IMR-90 (cell line): Measurements from ENCODE around the gene PTGDR. TPM values are rescaled to one million over a fixed set of nuclear protein-coding genes. Genes with fewer than 3 reads are reported as not detected.
A peak's percentile ranks its signal among the peaks of the same experiment; 100 is the strongest.

Source experiments
- ATAC-seq: fragments of 200-7000 bp; cut with Tn5 transposase; 2 replicates; pipeline ENCODE4 v1.9.1; 2020; ENCODE audit warnings: low read depth, mild to moderate bottlenecking, moderate library complexity
- Bru-seq: library from RNA; stranded (reverse); fragments of 400-500 nt; gene quantifications from one replicate; lab custom pipeline; 2021; lab: Mats Ljungman, UMichigan
- BruChase-seq, 2 experiments: library from RNA; stranded (reverse); fragments of 400-500 nt; gene quantifications; one replicate each; lab custom pipeline; 2021; lab: Mats Ljungman, UMichigan
- BruUV-seq: library from RNA; stranded (reverse); fragments of 400-500 nt; replicated peaks from 2 replicates; lab custom pipeline; 2021; lab: Mats Ljungman, UMichigan
- CTCF ChIA-PET: fragments of 300-600 bp; formaldehyde crosslinking; extraction: SDS; loops from one replicate; lab custom pipeline; 2021; ENCODE audit warnings: antibody characterized with exemption; lab: Yijun Ruan, JAX
- POLR2A ChIA-PET: fragments of 300-600 bp; sonication (Branson Sonifier 250); formaldehyde crosslinking; loops from one replicate; lab custom pipeline; 2022; ENCODE audit warnings: antibody characterized with exemption; ENCODE audit not compliant: unreplicated experiment; lab: Charles Lee
- DNase-seq: peaks from one replicate; pipeline ENCODE4 v3.0.0; 2013
- H2AFZ ChIP-seq: replicated peaks from 2 replicates; pipeline ENCODE3; 2013; ENCODE audit warnings: low read length, mild to moderate bottlenecking; ENCODE audit not compliant: poor library complexity
- H2AK5ac ChIP-seq: 2 replicates; pipeline ENCODE4 v1.6.1; 2013; ENCODE audit warnings: low read depth, low read length, inconsistent platforms
- H2AK9ac ChIP-seq: replicated peaks from 2 replicates; pipeline ENCODE3; 2013; ENCODE audit warnings: mild to moderate bottlenecking, low read depth, low read length, moderate library complexity; ENCODE audit not compliant: poor library complexity
- H2BK120ac ChIP-seq: 2 replicates; pipeline ENCODE4 v1.6.1; 2013; ENCODE audit warnings: low read depth, low read length, inconsistent platforms
- H2BK15ac ChIP-seq: 3 replicates; pipeline ENCODE4 v1.6.1; 2013; ENCODE audit warnings: low read depth, low read length, inconsistent platforms
- H2BK20ac ChIP-seq: 2 replicates; pipeline ENCODE4 v1.6.1; 2013; ENCODE audit warnings: low read depth, mild to moderate bottlenecking, inconsistent platforms, low read length, moderate library complexity
- H2BK5ac ChIP-seq: 2 replicates; pipeline ENCODE4 v1.6.1; 2013; ENCODE audit warnings: mild to moderate bottlenecking, low read depth, low read length, inconsistent platforms; ENCODE audit not compliant: poor library complexity, severe bottlenecking
- H3K14ac ChIP-seq: replicated peaks from 2 replicates; pipeline ENCODE4 v1.6.1; 2013; ENCODE audit warnings: low read depth, low read length, inconsistent platforms
- H3K18ac ChIP-seq: 2 replicates; pipeline ENCODE4 v1.6.1; 2013; ENCODE audit warnings: low read depth, low read length, control low read depth
- H3K23ac ChIP-seq: 2 replicates; pipeline ENCODE4 v1.6.1; 2013; ENCODE audit warnings: low read depth, low read length, inconsistent platforms
- H3K27ac ChIP-seq: 2 replicates; pipeline ENCODE4 v1.5.1; 2013; ENCODE audit warnings: mild to moderate bottlenecking, control low read depth, low read length; ENCODE audit not compliant: insufficient read depth
- H3K27me3 ChIP-seq: 2 replicates; pipeline ENCODE4 v1.6.1; 2013; ENCODE audit warnings: low read length; ENCODE audit not compliant: control insufficient read depth, insufficient read depth
- H3K36me3 ChIP-seq: 2 replicates; pipeline ENCODE4 v1.6.1; 2013; ENCODE audit warnings: low read length, mixed read lengths; ENCODE audit not compliant: control insufficient read depth, insufficient read depth
- H3K4ac ChIP-seq: 2 replicates; pipeline ENCODE4 v1.6.1; 2013; ENCODE audit warnings: low read depth, low read length, inconsistent platforms
- H3K4me1 ChIP-seq: 2 replicates; pipeline ENCODE4 v1.6.1; 2013; ENCODE audit warnings: low read length, mixed read lengths; ENCODE audit not compliant: control insufficient read depth, insufficient read depth
- H3K4me2 ChIP-seq: 2 replicates; pipeline ENCODE4 v1.6.1; 2013; ENCODE audit warnings: low read depth, mild to moderate bottlenecking, control low read depth, low read length, moderate library complexity
- H3K4me3 ChIP-seq: 2 replicates; pipeline ENCODE4 v1.5.1; 2013; ENCODE audit warnings: low read depth, mild to moderate bottlenecking, control low read depth, low read length, moderate library complexity; ENCODE audit not compliant: insufficient read depth
- H3K56ac ChIP-seq: 2 replicates; pipeline ENCODE4 v1.6.1; 2013; ENCODE audit warnings: low read length, inconsistent platforms; ENCODE audit not compliant: insufficient read depth; ENCODE audit errors: extremely low read depth
- H3K79me1 ChIP-seq, 2 experiments: 2 replicates each; pipeline ENCODE4 v1.6.1; 2013; ENCODE audit warnings: low read length in 2 of 2, inconsistent platforms in 1 of 2, low read depth in 1 of 2
- H3K9ac ChIP-seq: 2 replicates; pipeline ENCODE4 v1.6.1; 2013; ENCODE audit warnings: low read depth, low read length, control low read depth
- H3K9me1 ChIP-seq: 2 replicates; pipeline ENCODE4 v1.6.1; 2013; ENCODE audit warnings: low read length, inconsistent platforms; ENCODE audit not compliant: insufficient read depth
- H3K9me3 ChIP-seq: 2 replicates; pipeline ENCODE4 v1.6.1; 2013; ENCODE audit warnings: low read length; ENCODE audit not compliant: control insufficient read depth, insufficient read depth
- H4K20me1 ChIP-seq: 2 replicates; pipeline ENCODE4 v1.6.1; 2013; ENCODE audit warnings: low read length, inconsistent platforms; ENCODE audit not compliant: insufficient read depth
- H4K5ac ChIP-seq: 2 replicates; pipeline ENCODE4 v1.6.1; 2013; ENCODE audit warnings: mild to moderate bottlenecking, low read depth, low read length, control low read depth
- H4K8ac ChIP-seq, 2 experiments: 2 replicates each; pipeline ENCODE4 v1.6.1; 2013; ENCODE audit warnings: low read depth in 2 of 2, low read length in 2 of 2, control low read depth in 1 of 2, inconsistent platforms in 1 of 2
- H4K91ac ChIP-seq: 2 replicates; pipeline ENCODE4 v1.6.1; 2013; ENCODE audit warnings: low read depth, low read length, inconsistent platforms; ENCODE audit not compliant: insufficient read depth
- BHLHE40 ChIP-seq: fragments of 150-350 bp; IDR thresholded peaks from 2 replicates; pipeline ENCODE4 v1.6.1; 2016; ENCODE audit warnings: mild to moderate bottlenecking, low read depth, low read length
- CEBPB ChIP-seq: IDR thresholded peaks from 2 replicates; pipeline ENCODE4 v1.6.1; 2012; ENCODE audit warnings: low read depth, low read length, improper control_type of control experiment
- CHD1 ChIP-seq: IDR thresholded peaks from 2 replicates; pipeline ENCODE4 v1.6.1; 2012; ENCODE audit warnings: low read depth, low read length, improper control_type of control experiment
- MAZ ChIP-seq: IDR thresholded peaks from 2 replicates; pipeline ENCODE4 v1.6.1; 2012; ENCODE audit warnings: low read depth, mild to moderate bottlenecking, low read length, improper control_type of control experiment, moderate library complexity, borderline replicate concordance
- MXI1 ChIP-seq: IDR thresholded peaks from 2 replicates; pipeline ENCODE4 v1.6.1; 2012; ENCODE audit warnings: low read depth, mild to moderate bottlenecking, low read length, moderate library complexity, borderline replicate concordance
- NFE2L2 ChIP-seq: fragments of 150-350 bp; IDR thresholded peaks from 2 replicates; pipeline ENCODE4 v1.6.1; 2016; ENCODE audit warnings: low read depth, mild to moderate bottlenecking, low read length
- POLR2A ChIP-seq: IDR thresholded peaks from 2 replicates; pipeline ENCODE4 v1.6.1; 2012; ENCODE audit warnings: mild to moderate bottlenecking, low read depth, low read length
- RFX5 ChIP-seq: IDR thresholded peaks from 2 replicates; pipeline ENCODE4 v1.8.0; 2012; ENCODE audit warnings: low read depth, mild to moderate bottlenecking, low read length, moderate library complexity
- WGBS, 2 experiments: methylation state at CpG; one replicate each; pipeline versions ENCODE4 v1.1.5 to v1.1.7; 2013; ENCODE audit warnings: missing lambda C conversion rate in 2 of 2; ENCODE audit not compliant: insufficient read length in 1 of 2; ENCODE audit errors: extremely low coverage in 2 of 2; 5-methylcytosine and 5-hydroxymethylcytosine counted together
- dilution Hi-C: fragments of 300-500 bp; cut with HindIII; formaldehyde crosslinking; loops from one replicate; pipeline ENCODE4 v1.14.3; 2018; ENCODE audit warnings: low sequenced_read_pairs; ENCODE audit not compliant: unreplicated experiment
- in situ Hi-C: fragments of 300-500 bp; cut with MboI; formaldehyde crosslinking; loops from 3 replicates; pipeline ENCODE4 v1.14.3; 2019; ENCODE audit warnings: low sequenced_read_pairs, inconsistent platforms, mixed read lengths
- intact Hi-C: fragments of 100-400 bp; cut with micrococcal nuclease; formaldehyde crosslinking; loops from 2 replicates; pipeline ENCODE4 v1.10.0; 2022
- long read RNA-seq: library from polyadenylated mRNA; unstranded; transcript quantifications from one replicate; pipeline ENCODE4 v2.0.0, GENCODE V29; 2021; ENCODE audit not compliant: unreplicated experiment
- polyA plus RNA-seq, 3 experiments: library from polyadenylated mRNA; depleted of rRNA; stranded (reverse); fragments of >200 nt; gene quantifications; 2 replicates each; pipeline ENCODE4 v1.2.3, GENCODE V29; 2012; ENCODE audit warnings: low replicate concordance in 1 of 3
- total RNA-seq: library from RNA; depleted of rRNA; stranded (reverse); fragments of >200 nt; gene quantifications from 2 replicates; pipeline ENCODE4 v1.2.3, GENCODE V29; 2012; rRNA removed
- TF ChIP-seq, protein P1 (sequence below): fragments of 150-350 bp; IDR thresholded peaks from 2 replicates; pipeline ENCODE4 v1.6.1; 2016; ENCODE audit warnings: low read depth, mild to moderate bottlenecking, low read length, moderate library complexity, borderline replicate concordance
- TF ChIP-seq, protein P2 (sequence below): conservative IDR thresholded peaks from 2 replicates; pipeline ENCODE4 v1.5.1; 2012; ENCODE audit warnings: mild to moderate bottlenecking, low read depth, low read length, improper control_type of control experiment
- TF ChIP-seq, protein P3 (sequence below): fragments of 150-350 bp; IDR thresholded peaks from 2 replicates; pipeline ENCODE4 v1.6.1; 2017; ENCODE audit warnings: mild to moderate bottlenecking, antibody characterized with exemption, low read length, low read depth

The PTGDR gene, protein sequence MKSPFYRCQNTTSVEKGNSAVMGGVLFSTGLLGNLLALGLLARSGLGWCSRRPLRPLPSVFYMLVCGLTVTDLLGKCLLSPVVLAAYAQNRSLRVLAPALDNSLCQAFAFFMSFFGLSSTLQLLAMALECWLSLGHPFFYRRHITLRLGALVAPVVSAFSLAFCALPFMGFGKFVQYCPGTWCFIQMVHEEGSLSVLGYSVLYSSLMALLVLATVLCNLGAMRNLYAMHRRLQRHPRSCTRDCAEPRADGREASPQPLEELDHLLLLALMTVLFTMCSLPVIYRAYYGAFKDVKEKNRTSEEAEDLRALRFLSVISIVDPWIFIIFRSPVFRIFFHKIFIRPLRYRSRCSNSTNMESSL
- total RNA-seq (not detected in 2 replicates), polyA plus RNA-seq (2012; rRNA removed) (not detected in 2 replicates), Bru-seq, nascent RNA (not detected), BruChase-seq, experiment 1, labeled RNA remaining after a 6-hour chase (not detected), BruChase-seq, experiment 2, labeled RNA remaining after a 2-hour chase (not detected)
- not detected in 2 replicates for polyA plus RNA-seq (2012; cell fraction: cytosol; rRNA removed)
- not detected in 2 replicates for polyA plus RNA-seq (2012; cell fraction: nucleus; rRNA removed; ENCODE audit: low replicate concordance)
- long read RNA-seq = 0 reads

DNA sequence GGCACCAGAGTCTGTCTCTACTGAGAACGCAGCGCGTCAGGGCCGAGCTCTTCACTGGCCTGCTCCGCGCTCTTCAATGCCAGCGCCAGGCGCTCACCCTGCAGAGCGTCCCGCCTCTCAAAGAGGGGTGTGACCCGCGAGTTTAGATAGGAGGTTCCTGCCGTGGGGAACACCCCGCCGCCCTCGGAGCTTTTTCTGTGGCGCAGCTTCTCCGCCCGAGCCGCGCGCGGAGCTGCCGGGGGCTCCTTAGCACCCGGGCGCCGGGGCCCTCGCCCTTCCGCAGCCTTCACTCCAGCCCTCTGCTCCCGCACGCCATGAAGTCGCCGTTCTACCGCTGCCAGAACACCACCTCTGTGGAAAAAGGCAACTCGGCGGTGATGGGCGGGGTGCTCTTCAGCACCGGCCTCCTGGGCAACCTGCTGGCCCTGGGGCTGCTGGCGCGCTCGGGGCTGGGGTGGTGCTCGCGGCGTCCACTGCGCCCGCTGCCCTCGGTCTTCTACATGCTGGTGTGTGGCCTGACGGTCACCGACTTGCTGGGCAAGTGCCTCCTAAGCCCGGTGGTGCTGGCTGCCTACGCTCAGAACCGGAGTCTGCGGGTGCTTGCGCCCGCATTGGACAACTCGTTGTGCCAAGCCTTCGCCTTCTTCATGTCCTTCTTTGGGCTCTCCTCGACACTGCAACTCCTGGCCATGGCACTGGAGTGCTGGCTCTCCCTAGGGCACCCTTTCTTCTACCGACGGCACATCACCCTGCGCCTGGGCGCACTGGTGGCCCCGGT lies at the start of gene PTGDR:
PTGDR (plus strand) TSS at position 198 of the 778 bp plus-strand sequence; CDS start at position 315, 117 bp downstream.
- no peaks in the 10 kb centered on the region for H3K79me1 ChIP-seq
- 0 out of 2 replicates have a peak, but pooled peaks cover 3% of the 10 kb centered on the region for H3K9me1 ChIP-seq
- peak within 1 kb of the TSS; percentile 57 for H2AK9ac ChIP-seq
- no peak within 1 kb of the TSS for H2BK5ac ChIP-seq
- H3K9me3 ChIP-seq = no peaks in the 10 kb centered on the region
- peak within 1 kb of the TSS; percentile 73 for H2AFZ ChIP-seq
- H2BK15ac ChIP-seq = no peak within 1 kb of the TSS
- H3K27me3 ChIP-seq = peaks cover 49% of the 10 kb centered on the region
- H3K18ac ChIP-seq = no peak within 1 kb of the TSS
- H3K27ac ChIP-seq = no peak within 1 kb of the TSS
- no peak within 1 kb of the TSS for H2BK20ac ChIP-seq
- DNase-seq (no peak), ATAC-seq (peak; percentile 47; the same call in 1 of the 2 replicates)
- H4K5ac ChIP-seq = no peak within 1 kb of the TSS
- POLR2A ChIA-PET = no interaction called here
- BruUV-seq = no TSS peak
- intact Hi-C loops (no loop called here), in situ Hi-C loops (no loop called here), dilution Hi-C loops (no loop called here)
- no peaks in the 10 kb centered on the region for H3K36me3 ChIP-seq
- H3K9ac ChIP-seq = no peak within 1 kb of the TSS
- no peak within 1 kb of the TSS for H3K56ac ChIP-seq
- no peak within 1 kb of the TSS for H4K91ac ChIP-seq
- H4K20me1 ChIP-seq = no peaks in the 10 kb centered on the region
- no peak within 1 kb of the TSS for H2AK5ac ChIP-seq
- CTCF ChIA-PET = no interaction called here
- H3K14ac ChIP-seq = no peak within 1 kb of the TSS
- peak within 1 kb of the TSS; percentile 88 for H3K4me2 ChIP-seq
- H3K4me1 ChIP-seq = peaks cover 4% of the 10 kb centered on the region; the same call in 1 of the 2 replicates
- H3K4ac ChIP-seq = no peak within 1 kb of the TSS
- no peak within 1 kb of the TSS for H2BK120ac ChIP-seq
- no peak within 1 kb of the TSS for H4K8ac ChIP-seq
- no peak within 1 kb of the TSS for H3K23ac ChIP-seq
- H3K4me3 ChIP-seq = peak within 1 kb of the TSS; percentile 26; the same call in 1 of the 2 replicates
- WGBS, 2 experiments = 4% methylated on average over 35 of the region's 63 CpGs; no CpG with 5 or more reads in 1 of the 2 experiments
- TF ChIP-seq, protein P1, sequence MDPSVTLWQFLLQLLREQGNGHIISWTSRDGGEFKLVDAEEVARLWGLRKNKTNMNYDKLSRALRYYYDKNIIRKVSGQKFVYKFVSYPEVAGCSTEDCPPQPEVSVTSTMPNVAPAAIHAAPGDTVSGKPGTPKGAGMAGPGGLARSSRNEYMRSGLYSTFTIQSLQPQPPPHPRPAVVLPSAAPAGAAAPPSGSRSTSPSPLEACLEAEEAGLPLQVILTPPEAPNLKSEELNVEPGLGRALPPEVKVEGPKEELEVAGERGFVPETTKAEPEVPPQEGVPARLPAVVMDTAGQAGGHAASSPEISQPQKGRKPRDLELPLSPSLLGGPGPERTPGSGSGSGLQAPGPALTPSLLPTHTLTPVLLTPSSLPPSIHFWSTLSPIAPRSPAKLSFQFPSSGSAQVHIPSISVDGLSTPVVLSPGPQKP = no peak
- TF ChIP-seq CHD1 = no peak
- no peak for TF ChIP-seq NFE2L2
- no peak for TF ChIP-seq MAZ
- TF ChIP-seq, protein P2, sequence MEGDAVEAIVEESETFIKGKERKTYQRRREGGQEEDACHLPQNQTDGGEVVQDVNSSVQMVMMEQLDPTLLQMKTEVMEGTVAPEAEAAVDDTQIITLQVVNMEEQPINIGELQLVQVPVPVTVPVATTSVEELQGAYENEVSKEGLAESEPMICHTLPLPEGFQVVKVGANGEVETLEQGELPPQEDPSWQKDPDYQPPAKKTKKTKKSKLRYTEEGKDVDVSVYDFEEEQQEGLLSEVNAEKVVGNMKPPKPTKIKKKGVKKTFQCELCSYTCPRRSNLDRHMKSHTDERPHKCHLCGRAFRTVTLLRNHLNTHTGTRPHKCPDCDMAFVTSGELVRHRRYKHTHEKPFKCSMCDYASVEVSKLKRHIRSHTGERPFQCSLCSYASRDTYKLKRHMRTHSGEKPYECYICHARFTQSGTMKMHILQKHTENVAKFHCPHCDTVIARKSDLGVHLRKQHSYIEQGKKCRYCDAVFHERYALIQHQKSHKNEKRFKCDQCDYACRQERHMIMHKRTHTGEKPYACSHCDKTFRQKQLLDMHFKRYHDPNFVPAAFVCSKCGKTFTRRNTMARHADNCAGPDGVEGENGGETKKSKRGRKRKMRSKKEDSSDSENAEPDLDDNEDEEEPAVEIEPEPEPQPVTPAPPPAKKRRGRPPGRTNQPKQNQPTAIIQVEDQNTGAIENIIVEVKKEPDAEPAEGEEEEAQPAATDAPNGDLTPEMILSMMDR = no peak
- TF ChIP-seq MXI1 = no peak
- no peak for TF ChIP-seq BHLHE40
- no peak for TF ChIP-seq POLR2A
- no peak for TF ChIP-seq CEBPB
- no peak for TF ChIP-seq RFX5
- TF ChIP-seq, protein P3, sequence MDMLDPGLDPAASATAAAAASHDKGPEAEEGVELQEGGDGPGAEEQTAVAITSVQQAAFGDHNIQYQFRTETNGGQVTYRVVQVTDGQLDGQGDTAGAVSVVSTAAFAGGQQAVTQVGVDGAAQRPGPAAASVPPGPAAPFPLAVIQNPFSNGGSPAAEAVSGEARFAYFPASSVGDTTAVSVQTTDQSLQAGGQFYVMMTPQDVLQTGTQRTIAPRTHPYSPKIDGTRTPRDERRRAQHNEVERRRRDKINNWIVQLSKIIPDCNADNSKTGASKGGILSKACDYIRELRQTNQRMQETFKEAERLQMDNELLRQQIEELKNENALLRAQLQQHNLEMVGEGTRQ = no peak
